Fibroblast of gingiva (primary cell): ENCODE measurements around the gene ATG101.

Experiments
- DNase-seq: peaks from one replicate; pipeline ENCODE4 v3.0.0-alpha.2; 2011; ENCODE audit warnings: low read depth

ATG101 gene

DNA sequence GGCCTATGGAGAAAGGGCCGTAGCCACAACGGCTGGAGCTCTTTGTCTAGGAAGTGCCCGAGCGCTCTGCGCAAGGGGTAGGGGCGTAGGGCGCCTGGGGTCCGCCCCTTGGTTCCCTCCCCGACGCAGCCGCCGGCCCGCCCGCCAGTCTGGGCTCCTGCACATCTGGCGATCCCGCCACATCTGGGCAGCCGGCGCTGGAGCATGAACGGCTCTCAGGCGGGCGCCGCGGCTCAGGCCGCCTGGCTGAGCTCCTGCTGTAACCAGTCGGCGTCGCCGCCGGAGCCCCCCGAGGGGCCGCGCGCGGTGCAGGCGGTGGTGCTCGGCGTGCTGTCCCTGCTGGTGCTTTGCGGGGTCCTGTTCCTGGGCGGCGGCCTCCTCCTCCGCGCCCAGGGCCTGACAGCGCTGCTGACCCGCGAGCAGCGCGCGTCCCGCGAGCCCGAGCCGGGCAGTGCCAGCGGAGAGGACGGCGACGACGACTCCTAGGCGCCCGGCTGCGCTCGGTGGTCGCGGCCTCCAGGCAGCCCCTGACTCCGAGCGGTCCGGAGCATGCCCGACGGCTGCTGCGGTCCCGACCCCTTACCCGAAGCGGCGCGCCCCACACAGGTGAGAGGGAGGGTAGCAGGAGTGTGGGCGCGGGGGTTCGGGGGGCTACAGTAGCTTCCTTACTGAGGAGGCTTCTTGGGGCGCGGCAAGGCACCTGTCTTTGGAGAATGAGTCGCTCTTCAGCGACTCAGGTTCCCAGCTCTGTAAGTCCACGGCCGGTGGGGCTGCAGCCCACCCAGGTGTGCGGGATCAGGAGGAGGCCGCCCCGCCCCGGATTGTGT is 10.0 kb downstream of the ATG101 start, which contains the start of gene SMIM41:
Gene SMIM41, plus strand, starts transcription at position 129 of the 827 bp plus-strand sequence. Its CDS starts 76 bp downstream, at position 205.
- DNase-seq = no peak

DNA sequence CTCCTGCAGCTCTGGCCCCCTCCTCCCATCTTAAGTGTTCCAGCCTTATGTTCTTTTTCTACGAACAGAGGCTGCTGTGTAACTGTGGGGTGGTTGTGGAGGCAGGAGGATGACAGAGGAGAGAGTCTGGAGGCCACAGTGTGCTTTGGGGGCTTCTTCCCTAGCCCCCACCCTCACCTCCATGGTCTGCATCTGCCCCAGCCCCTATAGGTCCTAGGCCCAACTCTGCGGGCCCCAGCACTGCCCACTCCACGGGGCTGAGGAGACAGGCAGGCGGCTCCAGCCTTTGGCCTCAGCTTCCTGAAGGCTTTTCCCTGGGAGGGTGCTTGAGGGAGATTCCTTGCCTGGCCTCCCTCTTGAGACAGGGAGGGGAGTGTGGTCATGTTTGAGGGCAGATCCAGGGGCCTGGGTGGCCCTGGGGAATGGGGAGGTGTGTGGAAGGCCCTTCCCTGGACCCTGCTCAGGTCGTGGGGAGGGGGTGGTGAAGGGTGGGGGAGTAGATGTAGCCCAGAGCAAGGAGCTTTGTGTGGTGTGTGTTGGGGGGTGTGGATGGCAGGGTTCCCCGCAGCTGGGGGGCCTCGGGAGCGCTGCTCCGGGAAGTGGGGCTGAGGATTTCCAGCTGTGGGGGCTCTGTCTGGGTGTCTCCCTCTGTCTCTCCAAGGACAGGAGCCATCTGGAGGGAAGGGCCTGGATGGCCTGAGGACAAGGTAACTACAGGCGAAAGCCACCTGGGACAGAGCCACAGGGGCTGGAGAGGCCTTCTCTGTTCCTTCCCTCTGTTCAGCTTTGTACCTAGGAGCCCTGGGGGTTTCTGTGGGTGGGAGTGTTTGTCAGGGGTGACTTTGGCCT is 10.8 kb downstream of the ATG101 start:
- DNase-seq = no peak

DNA sequence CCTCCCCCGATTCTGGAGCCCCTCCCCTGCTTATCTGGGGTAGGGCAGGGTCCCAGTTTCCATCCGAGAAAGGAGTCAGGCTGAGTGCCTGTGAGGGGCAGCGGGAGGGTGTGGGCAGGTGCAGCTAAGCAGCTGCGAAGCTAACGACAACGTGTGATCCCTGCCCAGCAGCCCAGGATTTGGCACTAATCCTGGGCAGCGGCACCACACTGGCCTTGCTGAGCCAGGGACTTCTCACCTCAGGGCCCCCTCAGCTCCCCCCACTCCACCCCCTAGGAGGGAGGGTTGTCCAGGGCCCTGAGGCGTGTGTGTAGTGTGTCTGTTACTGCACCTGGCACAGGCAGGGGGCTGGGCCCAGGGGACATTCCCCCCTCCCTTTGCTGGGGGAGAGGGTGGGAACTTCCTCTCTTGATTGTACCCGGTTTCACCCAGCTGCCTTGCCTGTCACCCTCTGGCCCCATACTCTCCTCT is 11.5 kb downstream of the ATG101 start:
- no peak for DNase-seq

DNA sequence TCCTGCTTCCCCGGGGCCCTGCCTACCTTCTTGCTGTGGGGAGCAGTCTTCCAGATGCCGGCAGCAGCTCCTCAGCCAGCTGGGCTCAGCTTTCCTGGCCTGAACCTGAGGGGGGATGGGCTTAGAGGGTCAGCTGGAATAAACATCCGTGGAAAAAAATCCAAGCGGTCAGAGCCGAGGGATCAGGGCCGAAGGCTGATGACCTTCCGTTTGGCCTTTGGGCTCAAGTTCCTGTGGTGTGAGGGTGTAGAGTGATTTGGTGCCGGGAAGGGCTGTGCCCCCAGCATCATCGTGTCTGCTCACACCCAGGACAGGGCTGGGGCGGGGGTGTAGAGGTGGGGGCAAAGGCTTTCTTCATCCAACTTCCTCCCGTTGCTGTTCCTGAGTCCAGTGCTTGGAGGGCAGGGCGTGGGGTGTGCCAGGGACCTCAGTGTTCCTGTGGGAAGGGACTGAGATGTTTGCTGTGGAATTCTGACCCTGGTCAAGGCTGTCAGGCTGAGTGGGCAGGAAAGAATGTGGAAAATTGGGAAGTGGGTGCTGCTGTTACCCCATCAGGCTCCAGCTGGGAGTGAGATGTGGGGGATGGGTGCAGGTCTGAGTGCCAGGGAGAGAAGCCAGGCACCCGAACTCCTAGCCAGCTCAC is 12.4 kb downstream of the ATG101 start:
- peak; percentile 13 for DNase-seq

DNA sequence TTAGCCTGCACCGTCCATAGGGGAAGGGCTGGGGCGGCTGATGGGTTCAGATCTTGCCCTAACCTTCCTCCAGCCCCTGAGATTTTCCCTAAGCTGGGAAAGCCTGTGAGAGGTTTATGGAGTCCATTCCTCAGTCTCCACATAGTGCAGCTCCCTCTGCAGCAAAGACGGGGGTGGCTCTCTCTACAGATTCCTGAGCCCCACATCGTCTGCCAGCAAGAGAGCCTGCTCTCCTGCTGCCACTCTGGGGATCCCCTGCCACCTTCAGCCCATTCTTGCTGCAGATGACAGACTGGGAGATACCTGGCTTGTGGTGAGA is 12.8 kb downstream of the ATG101 start:
- no peak for DNase-seq

DNA sequence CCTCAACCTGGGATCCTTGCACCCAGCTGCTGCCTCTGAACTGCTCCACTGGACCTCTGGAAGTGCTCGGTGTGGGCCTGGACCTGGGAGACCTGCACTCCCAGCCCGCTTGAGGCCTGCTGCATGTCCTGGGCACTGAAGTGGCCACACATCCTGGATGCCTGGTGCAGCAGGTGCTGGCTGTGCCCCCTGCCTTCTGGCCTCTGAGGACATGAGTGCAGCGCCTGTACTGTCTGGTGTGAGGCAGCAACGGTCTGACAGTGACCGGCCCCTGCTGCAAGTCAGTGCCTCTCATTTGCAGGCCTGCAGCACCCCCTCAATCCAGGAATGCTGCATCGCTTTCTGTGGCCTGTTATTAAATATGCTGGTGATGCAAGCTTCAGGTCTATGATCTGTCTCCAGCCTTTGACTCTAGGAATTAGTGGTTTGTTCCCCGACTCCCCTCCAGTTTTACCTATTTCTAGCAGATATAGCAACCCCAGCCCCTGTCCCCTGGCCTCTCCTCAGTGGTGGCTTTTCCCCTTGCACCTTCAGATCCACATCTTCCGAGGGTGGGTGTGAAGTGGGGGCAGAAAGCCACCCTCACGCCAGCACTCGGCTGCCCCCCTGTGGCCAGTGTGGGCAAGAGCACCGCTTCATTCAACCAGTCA is 13.3 kb downstream of the ATG101 start:
- peak; percentile 68 for DNase-seq

DNA sequence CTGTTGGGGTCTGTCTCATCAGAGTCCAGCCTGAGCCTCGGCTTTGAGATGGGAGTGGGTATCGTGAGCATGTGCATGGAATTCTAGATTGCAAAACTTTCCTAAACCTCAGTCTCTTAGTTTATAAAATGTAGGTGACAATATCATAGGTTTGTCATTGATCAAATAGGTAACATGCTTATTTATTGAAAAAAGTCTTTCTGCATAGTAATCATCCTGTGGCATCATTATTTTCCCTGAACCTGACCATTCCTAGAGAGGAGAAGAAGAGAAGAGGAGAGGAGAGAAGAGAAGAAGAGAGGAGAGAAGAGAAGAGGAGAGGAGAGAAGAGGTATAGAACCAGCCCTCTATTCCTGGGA is 13.8 kb downstream of the ATG101 start:
- no peak for DNase-seq

DNA sequence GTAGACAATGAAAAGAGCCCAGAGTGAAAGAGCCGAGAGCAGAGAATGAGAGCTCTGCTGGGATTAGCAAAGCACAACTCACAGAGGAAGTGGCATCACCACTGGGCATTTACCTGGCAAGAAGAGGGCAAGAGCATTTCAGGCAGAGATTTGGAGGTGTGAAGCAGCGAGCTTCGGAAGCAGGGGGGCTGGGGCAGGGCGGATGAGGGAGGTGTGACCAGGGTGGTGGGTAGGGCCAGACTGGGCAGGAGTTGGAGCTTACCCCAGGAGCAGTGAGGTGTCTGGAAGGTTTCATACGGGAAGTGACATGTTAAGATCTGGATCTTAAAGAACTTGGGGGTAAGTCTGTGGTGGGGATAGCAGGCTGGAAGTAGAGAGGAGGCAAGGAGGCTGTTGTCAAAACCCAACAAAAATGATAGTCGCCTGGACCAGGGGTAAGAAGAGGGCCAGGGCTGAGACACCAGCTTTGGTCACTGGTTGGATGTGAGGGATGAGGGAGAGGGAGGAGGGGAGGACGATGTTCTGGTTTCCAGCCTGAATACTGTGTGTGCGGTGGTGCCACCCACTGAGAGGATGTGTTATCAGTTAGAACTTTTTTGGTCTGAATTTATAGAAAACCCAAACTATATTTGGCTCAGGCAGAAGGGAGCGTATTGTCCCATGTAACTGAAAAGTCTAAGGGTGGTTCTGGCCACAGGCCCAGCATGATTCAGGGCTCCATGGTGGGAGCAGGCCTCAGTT is 14.9 kb downstream of the ATG101 start:
- DNase-seq = no peak

DNA sequence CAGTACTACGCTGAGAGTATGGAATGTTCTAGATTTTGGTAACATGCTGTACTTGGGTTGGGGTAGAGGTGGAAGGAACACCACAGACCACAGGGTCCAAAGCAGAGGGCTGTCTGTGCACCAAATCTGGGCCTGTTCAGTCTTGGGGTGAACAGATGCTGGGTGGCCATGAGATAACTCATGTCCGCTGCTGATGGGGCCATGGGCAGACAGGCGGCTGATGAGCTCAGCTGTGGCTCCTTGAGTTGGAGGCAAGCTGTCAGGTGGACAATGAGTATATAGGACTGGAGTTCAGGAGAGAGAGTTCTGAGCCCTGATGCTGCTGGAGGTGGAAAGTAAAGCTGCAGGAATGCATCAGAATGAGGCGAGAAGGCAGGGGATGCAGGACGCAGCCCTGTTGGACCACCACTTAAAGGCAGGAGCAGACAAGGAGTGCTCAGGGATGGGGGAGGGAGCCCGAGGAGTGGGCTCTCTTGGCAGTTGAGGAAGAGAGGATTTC is 16.0 kb downstream of the ATG101 start:
- DNase-seq = no peak

DNA sequence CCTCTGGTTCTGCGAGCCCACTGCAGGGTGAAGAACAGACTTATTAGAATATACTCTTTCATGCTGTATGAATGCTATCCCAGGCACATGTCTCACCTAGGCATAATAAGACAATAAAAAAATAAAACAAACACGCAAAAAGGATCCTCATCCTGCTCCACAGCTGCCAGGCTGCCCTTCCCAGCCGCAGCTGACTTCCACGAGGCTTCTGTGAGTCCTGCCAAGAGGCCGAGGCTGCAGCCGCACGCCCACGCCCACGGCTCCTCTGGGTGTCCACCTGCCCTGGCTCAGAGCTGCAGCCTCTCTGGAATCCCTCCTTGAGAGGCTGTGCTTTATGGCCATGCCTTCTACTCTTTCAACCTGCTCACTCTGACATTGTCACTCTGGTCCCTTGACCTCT is 16.6 kb downstream of the ATG101 start:
- no peak for DNase-seq

DNA sequence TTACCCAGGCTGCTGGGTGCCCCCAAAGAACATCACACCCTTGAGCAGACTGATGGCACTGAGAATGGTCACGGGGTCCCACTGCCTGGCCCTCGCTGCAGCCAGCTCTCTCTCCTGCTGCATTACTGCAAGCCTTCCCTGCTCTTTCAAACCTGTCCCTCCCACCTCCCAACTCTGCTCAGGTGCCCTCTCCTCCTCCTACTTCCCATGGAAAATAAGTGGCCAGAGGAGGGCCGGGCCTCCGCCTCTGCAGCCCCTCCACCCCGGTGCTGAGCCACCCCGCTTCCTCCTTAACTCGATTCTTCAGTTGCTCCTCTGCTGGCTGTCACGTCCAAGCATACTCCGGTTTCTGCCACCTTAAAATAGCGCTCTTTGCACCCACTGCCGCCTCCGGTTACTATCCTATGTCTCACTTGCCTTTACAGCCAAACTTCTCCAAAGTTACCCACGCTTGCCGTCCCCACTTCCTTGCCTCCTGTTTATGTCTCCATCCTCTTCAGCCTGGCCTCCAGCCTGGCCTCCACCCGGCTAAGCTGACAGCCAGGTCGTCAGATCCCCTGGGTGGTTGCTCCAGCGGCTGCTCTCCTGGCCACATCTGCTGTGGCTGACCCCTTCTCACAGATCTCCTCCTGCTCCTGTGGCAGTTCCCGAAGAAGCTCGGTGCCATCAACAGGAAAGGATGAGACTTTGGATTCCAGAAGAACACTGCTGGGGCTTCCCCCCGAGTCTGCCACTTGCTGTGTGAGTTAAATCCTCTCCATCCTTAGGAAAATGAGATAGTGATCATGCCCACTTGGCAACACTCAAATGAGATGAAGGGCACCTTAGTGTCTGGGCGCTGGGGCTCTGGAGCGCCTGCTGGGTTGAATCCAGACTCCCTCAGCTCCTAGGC is 17.4 kb downstream of the ATG101 start:
- DNase-seq = no peak

DNA sequence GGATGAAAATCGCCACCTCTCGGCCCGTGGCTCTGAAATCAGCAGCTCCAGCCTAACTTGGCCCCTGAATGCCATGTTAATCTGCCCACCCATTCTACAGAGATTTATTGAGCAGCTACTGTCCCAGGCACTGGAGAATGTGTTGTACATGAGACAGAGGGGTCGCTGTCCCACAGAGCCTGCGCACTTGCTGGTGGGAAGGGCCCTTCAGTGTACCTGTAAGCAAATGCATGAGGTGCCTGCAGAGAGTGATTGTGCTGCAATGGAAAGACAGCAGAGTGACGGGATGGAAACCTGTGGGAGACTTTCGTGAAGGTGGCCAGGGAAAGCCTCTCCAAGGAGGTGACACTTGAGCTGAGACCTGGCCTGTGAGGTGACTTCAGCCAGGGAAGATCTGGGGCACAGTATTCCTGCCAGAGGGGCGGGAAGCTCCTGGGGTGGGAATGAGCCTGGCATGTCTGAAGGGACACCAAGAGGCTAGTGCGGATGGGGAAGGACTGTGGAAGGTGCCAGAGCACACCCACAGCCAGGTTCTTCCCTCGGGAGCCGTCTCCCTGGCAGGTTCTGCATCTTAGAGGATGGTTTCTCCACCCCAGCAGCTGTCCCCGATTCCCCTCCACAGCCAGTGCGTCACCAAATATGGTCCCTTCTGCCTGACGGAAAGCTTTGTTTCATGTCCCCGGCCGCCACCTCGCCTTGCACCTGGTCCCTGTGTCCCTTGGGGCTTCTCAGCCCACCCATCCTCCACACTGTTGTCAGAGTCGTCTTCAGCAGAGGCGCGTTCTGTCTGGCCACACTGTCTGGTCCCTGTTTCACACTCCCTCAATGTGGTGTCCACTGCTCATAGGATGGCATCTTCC is 18.4 kb downstream of the ATG101 start:
- no peak for DNase-seq

DNA sequence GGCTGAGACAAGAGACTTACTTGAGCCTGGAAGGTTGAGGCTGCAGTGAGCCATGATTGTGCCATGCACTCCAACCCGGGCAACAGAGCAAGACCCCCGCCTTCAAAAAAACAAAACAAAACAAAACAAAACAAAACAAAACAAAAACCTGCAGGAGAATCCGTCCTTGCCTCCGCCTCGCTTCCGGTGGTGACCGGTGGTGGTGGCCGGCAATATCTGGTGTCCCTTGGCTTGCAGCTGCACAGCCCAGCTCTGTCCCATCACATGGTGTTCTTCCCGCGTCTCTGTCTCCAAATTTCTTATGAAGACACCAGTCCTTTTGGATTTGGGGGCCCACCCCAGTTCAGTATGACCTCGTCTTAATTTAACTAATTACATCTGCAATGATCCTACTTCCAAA is 19.7 kb downstream of the ATG101 start:
- no peak for DNase-seq

DNA sequence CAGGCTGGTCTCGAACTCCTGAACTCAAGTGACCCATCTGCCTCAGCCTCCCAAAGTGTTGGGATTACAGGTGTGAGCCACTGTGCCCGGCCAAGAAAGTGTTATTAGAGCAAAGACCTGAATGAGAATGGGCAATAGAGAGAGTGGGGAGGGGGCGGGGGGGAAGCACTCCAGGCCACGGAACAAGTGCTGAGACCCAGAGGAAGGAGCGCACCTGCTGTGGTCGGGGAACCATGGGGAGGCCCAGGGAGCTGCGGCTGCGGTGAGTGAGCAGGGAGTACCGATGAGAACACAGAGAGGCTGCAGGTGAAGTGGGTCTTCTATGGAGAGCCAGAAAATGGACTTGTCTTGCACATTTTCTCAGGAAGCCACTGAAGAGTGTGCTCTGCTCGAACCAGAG is 20.5 kb downstream of the ATG101 start:
- no peak for DNase-seq

DNA sequence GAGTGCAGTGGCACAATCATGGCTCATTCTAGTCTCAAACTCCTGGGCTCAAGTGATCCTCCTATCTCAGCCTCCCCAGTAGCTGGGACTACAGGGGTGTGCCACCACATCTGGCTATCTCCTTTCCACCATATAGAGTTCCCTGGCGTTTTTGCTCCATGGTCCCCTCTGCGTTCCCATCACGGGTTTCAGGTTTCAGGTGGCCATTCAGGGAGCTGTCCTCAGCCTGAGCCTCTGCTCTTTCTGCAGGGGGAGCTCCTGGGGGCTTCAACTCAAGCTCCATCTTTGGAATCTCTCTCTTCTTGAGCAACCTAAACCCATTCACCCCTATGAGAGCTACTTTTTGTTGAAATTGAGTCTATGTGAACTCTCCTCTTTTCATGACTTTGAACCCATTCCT is 21.3 kb downstream of the ATG101 start:
- DNase-seq = no peak

DNA sequence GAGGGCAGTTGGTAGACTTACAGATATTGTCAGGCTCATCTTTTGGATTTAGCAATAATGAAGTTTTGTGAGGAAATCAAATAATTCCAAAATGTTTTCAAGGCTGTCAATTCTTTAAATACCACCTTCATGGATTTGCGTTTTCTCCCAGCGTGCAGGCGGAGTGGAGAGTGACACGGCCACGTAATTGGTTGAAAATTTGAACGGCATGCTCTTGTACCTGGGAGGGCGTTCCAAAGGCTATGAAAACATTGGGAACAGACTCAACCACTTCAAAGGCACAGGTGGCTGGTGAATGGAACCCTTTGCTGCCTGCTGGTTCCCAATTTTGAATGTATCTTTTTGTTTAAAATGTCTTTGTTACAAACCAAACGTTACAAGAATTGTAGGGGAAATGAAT is 22.1 kb downstream of the ATG101 start:
- DNase-seq = no peak

DNA sequence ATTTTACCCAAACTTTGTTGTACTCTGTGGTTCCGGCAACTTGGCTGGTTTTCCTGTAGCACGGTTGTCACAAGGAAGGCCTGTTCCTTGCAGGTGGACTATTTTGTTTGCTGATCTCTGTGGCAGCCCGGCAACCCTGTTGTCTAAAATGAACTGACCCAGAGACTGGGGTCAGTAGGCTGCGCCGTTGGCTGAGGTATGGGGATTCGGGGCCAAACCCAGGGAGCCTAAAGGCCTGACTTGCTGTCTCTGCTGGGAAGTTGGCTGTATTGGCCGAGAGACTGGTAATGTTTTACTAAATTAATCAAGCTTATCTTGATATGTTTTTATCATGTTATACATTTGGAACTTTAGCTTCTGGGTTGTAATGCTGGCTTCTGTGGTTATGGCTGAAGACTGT is 23.6 kb downstream of the ATG101 start:
- DNase-seq = no peak

DNA sequence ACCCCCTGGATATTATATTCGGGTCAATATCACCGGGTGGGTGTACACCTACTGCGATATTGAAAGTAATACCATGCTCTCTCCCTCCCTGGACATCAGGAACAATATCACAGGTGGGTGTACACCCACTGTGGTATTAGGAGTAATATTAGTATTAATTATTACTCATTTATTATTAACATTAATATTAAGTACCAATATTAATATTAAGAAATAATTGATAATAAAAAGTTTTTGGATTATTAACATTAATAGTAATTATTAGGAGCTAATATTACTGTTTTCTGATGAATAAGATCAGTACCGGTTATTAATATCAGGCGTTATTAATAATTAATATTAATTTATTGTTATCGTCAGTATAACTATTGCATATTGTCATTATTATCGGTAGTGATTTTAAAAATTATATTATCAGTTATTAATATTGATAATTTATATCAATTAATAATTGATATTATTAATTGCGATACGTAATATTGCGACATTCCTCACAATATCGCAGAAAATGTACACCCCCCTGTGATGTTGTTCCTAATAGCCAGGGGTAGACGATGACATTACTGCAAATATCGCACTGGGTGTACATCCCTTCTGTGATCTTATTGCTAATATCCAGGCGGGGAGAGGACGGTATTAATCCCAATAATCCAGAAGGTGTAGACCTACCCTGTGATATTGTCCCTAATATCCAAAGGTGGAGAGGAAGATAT is 26.7 kb downstream of the ATG101 start:
- no peak for DNase-seq
